B cell (primary cell): Measurements from ENCODE around the gene PIP4K2A. TPM values are rescaled to one million over a fixed set of nuclear protein-coding genes. Genes with fewer than 3 reads are reported as not detected.

Source experiments
- ATAC-seq: fragments of 200-7000 bp; cut with Tn5 transposase; one replicate; pipeline ENCODE4 v1.10.0; 2021; ENCODE audit warnings: low read depth, mild to moderate bottlenecking, moderate number of reproducible peaks, moderate library complexity
- CTCF ChIA-PET: fragments of 350-600 bp; sonication (Branson Sonifier 250); formaldehyde crosslinking; loops from one replicate; lab custom pipeline; 2021; ENCODE audit warnings: antibody characterized with exemption, inconsistent platforms; lab: Charles Lee
- POLR2A ChIA-PET: fragments of 350-600 bp; sonication (Branson Sonifier 250); formaldehyde crosslinking; loops from one replicate; lab custom pipeline; 2021; ENCODE audit warnings: antibody characterized with exemption; lab: Charles Lee
- DNase-seq: peaks from one replicate; pipeline ENCODE4 v3.0.0; 2013
- H2AFZ ChIP-seq: 2 replicates; pipeline ENCODE4 v1.6.1; 2012; ENCODE audit warnings: mild to moderate bottlenecking, low read depth, low read length; ENCODE audit not compliant: insufficient read depth, poor library complexity, severe bottlenecking
- H3K27ac ChIP-seq, 2 donors: 1 replicate in 1 of 2; 2 replicates in 1 of 2; pipeline ENCODE4 v1.5.1; 2012 to 2013; ENCODE audit warnings: low read length in 2 of 2, mild to moderate bottlenecking in 2 of 2, moderate library complexity in 1 of 2
- H3K27me3 ChIP-seq, 4 experiments: fragments of 200-600 bp in 1 of 4; sonication (generic) in 1 of 4; replicated peaks in 1 of 4; 1 replicate in 2 of 4; 2 replicates in 2 of 4; pipeline versions ENCODE4 v1.6.1 to v1.7.0; 2013 to 2016; ENCODE audit warnings: low read length in 3 of 4, mild to moderate bottlenecking in 2 of 4, mixed read lengths in 1 of 4, moderate library complexity in 1 of 4; ENCODE audit not compliant: insufficient read depth in 4 of 4, control insufficient read depth in 3 of 4; ENCODE audit errors: control extremely low read depth in 1 of 4
- H3K36me3 ChIP-seq, 2 experiments: replicated peaks in 1 of 2; 1 replicate in 1 of 2; 2 replicates in 1 of 2; pipeline versions ENCODE4 v1.6.1 to v1.7.1; 2013; ENCODE audit warnings: low read length in 1 of 2; ENCODE audit not compliant: insufficient read depth in 2 of 2, control insufficient read depth in 1 of 2; ENCODE audit errors: control extremely low read depth in 1 of 2, extremely low read depth in 1 of 2
- H3K4me1 ChIP-seq, 2 donors: fragments of 200-600 bp in 1 of 2; sonication (generic) in 1 of 2; 1 replicate in 1 of 2; 2 replicates in 1 of 2; pipeline versions ENCODE4 v1.5.1 to v1.6.1; 2013 to 2017; ENCODE audit warnings: low read length in 2 of 2; ENCODE audit not compliant: control insufficient read depth in 2 of 2, insufficient read depth in 2 of 2
- H3K4me2 ChIP-seq: replicated peaks from 2 replicates; pipeline ENCODE3; 2012; ENCODE audit warnings: mild to moderate bottlenecking, low read depth, low read length; ENCODE audit not compliant: poor library complexity, severe bottlenecking
- H3K4me3 ChIP-seq, 5 experiments: fragments of 200-600 bp in 1 of 5; sonication (generic) in 1 of 5; 1 replicate in 3 of 5; 2 replicates in 2 of 5; pipeline versions ENCODE4 v1.5.1 to v1.7.0; 2011 to 2016; ENCODE audit warnings: low read length in 4 of 5, mild to moderate bottlenecking in 4 of 5, low read depth in 2 of 5, control low read depth in 1 of 5, moderate library complexity in 1 of 5; ENCODE audit not compliant: insufficient read depth in 1 of 5; ENCODE audit errors: control extremely low read depth in 1 of 5, extremely low read depth in 1 of 5
- H3K79me2 ChIP-seq: fragments of 200-600 bp; sonication (generic); one replicate; pipeline ENCODE4 v1.6.0; 2016; ENCODE audit warnings: low read length; ENCODE audit not compliant: control insufficient read depth, insufficient read depth
- H3K9ac ChIP-seq: fragments of 200-600 bp; sonication (generic); 2 replicates; pipeline ENCODE4 v1.6.1; 2017; ENCODE audit warnings: mild to moderate bottlenecking, low read length, moderate library complexity
- H3K9me3 ChIP-seq, 3 donors: one replicate each; pipeline versions ENCODE4 v1.6.1 to v1.7.1; 2013; ENCODE audit warnings: low read length in 2 of 3; ENCODE audit not compliant: control insufficient read depth in 2 of 3, insufficient read depth in 1 of 3; ENCODE audit errors: control extremely low read depth in 1 of 3
- H4K20me1 ChIP-seq: 2 replicates; pipeline ENCODE4 v1.6.0; 2012; ENCODE audit warnings: mild to moderate bottlenecking, low read length; ENCODE audit not compliant: insufficient read depth, control insufficient read depth, poor library complexity, severe bottlenecking
- H3K27ac Mint-ChIP-seq: one replicate; pipeline ENCODE4 v1.8.0; 2021; ENCODE audit warnings: mixed read lengths
- H3K27me3 Mint-ChIP-seq: one replicate; pipeline ENCODE4 v1.8.0; 2021; ENCODE audit warnings: mixed read lengths
- H3K4me1 Mint-ChIP-seq: one replicate; pipeline ENCODE4 v1.8.0; 2021; ENCODE audit warnings: mixed read lengths
- H3K4me3 Mint-ChIP-seq: one replicate; pipeline ENCODE4 v1.8.0; 2021; ENCODE audit warnings: mixed read lengths
- H3K9me3 Mint-ChIP-seq: one replicate; pipeline ENCODE4 v1.8.0; 2022; ENCODE audit warnings: mixed read lengths; ENCODE audit not compliant: insufficient read depth
- CTCF ChIP-seq: fragments of 200-600 bp; IDR thresholded peaks from one replicate; pipeline ENCODE4 v1.8.0; 2022; ENCODE audit warnings: antibody characterized with exemption, mild to moderate bottlenecking
- EZH2 ChIP-seq: IDR thresholded peaks from 2 replicates; pipeline ENCODE4 v1.6.1; 2012; ENCODE audit warnings: borderline replicate concordance, low read depth, mild to moderate bottlenecking, moderate library complexity, low read length; ENCODE audit not compliant: insufficient read depth, poor library complexity, severe bottlenecking
- WGBS: methylation state at CpG from one replicate; pipeline ENCODE4 v1.1.5; 2013; ENCODE audit warnings: missing lambda C conversion rate; ENCODE audit not compliant: insufficient coverage; 5-methylcytosine and 5-hydroxymethylcytosine counted together
- intact Hi-C: fragments of 100-400 bp; cut with micrococcal nuclease; formaldehyde crosslinking; loops from one replicate; pipeline ENCODE4 v1.10.0; 2022
- polyA plus RNA-seq: library from polyadenylated mRNA; depleted of rRNA; stranded (reverse); fragments of >200 nt; gene quantifications from 2 replicates; pipeline ENCODE4 v1.2.3, GENCODE V29; 2012
- total RNA-seq, 2 donors: library from RNA; stranded (reverse); fragments of 120-200 nt in 1 of 2; gene quantifications; 1 replicate in 1 of 2; 2 replicates in 1 of 2; pipeline versions ENCODE4 v1.2.3 to v1.2.4, GENCODE V29; 2013 to 2022

PIP4K2A gene
- total and polyA plus RNA-seq, 2 donors (not counting 1 experiment from before 2014, with no cell fraction given) = 21.8 to 103 TPM

- peak overlapping the region; percentile 47 for H3K9ac ChIP-seq
- 91% methylated on average over 12 of the region's 15 CpGs for WGBS
- peaks cover 84 to 88% of the 10 kb centered on the region in 2 donors for H3K4me1 ChIP-seq
- no peaks in the 10 kb centered on the region for H3K27me3 ChIP-seq
- peaks cover 0 to 9% (median 0%) of the 10 kb centered on the region in 3 donors for H3K9me3 ChIP-seq
- ChIA-PET POLR2A (interaction anchor here (0.5 to 2.1 kb wide), 3 partner anchors 11 to 97 kb away, joined by 3 to 14 read pairs (median 6); no protein-coding TSS in a partner anchor), CTCF (interaction anchor here (1.3 to 2.8 kb wide), 4 partner anchors 19 to 109 kb away, joined by 4 to 8 read pairs (median 6); partner anchors contain the start of gene PIP4K2A)
- peak overlapping the region; percentile 35 for H2AFZ ChIP-seq
- no peak for ATAC-seq
- TF ChIP-seq EZH2 (no peak), CTCF (no peak)
- H3K4me3 Mint-ChIP-seq = peak overlapping the region; percentile 43
- peaks cover 89% of the 10 kb centered on the region for H3K4me1 Mint-ChIP-seq
- peaks cover 40% of the 10 kb centered on the region for H3K79me2 ChIP-seq
- H4K20me1 ChIP-seq = no peaks in the 10 kb centered on the region
- peak overlapping the region in 2 of 5 experiments; percentile 6 to 51 for H3K4me3 ChIP-seq
- peak overlapping the region; percentile 83 for H3K27ac Mint-ChIP-seq
- no peak for DNase-seq
- intact Hi-C loops = loop anchor here (1.0 to 5.0 kb wide), 5 partner anchors 7 to 287 kb away; partner anchors contain the start of genes COMMD3 and PIP4K2A
- H3K4me2 ChIP-seq = peak overlapping the region; percentile 81
- peak overlapping the region; percentile 78 to 91 for H3K27ac ChIP-seq
- H3K36me3 ChIP-seq = peaks cover 0 to 22% of the 10 kb centered on the region in 2 experiments
- H3K9me3 Mint-ChIP-seq = no peaks in the 10 kb centered on the region
- no peaks in the 10 kb centered on the region for H3K27me3 Mint-ChIP-seq
Measured at GRCh38 chr10:22604344-22605126, 109.8 kb downstream of the PIP4K2A start.

- peak overlapping the region; percentile 86 for H3K27ac Mint-ChIP-seq
- no peaks in the 10 kb centered on the region for H4K20me1 ChIP-seq
- H3K27ac ChIP-seq = peak overlapping the region in 1 of 2 donors; percentile 91
- WGBS = 92% methylated on average over 2 of the region's 3 CpGs
- H3K36me3 ChIP-seq = peaks cover 0 to 17% of the 10 kb centered on the region in 2 experiments
- H3K79me2 ChIP-seq = peaks cover 40% of the 10 kb centered on the region
- ATAC-seq = no peak
- no peaks in the 10 kb centered on the region for H3K9me3 Mint-ChIP-seq
- no peak overlapping the region for H3K9ac ChIP-seq
- H3K9me3 ChIP-seq = peaks cover 0 to 9% (median 0%) of the 10 kb centered on the region in 3 donors
- no peak for DNase-seq
- H3K4me3 Mint-ChIP-seq = no peak overlapping the region
- peaks cover 81 to 88% of the 10 kb centered on the region in 2 donors for H3K4me1 ChIP-seq
- CTCF ChIA-PET = interaction anchor here (1.7 kb wide), 1 partner anchor 29 kb away, joined by 5 read pairs; no protein-coding TSS in a partner anchor
- intact Hi-C loops = loop anchor here (5.0 kb wide), 1 partner anchor 166 kb away; no protein-coding TSS in a partner anchor
- no peaks in the 10 kb centered on the region for H3K27me3 Mint-ChIP-seq
- POLR2A ChIA-PET = no interaction called here
- no peak for TF ChIP-seq EZH2
- TF ChIP-seq CTCF = no peak
- no peak overlapping the region for H2AFZ ChIP-seq
- H3K4me1 Mint-ChIP-seq = peaks cover 89% of the 10 kb centered on the region
- H3K4me2 ChIP-seq = no peak overlapping the region
- no peak overlapping the region for H3K4me3 ChIP-seq
- no peaks in the 10 kb centered on the region for H3K27me3 ChIP-seq
Measured at GRCh38 chr10:22603581-22603980, 110.8 kb downstream of the PIP4K2A start.
